ENCODE data around the gene PCDHAC2.

PCDHAC2 gene

GRCh38 chr5:140964356-140964755, 1.9 kb upstream of the PCDHAC2 start:
- WGBS, 2 experiments (ENCODE audit: insufficient coverage in 2 of 2): 83% methylated on average over 1 of the region's 3 CpGs; no CpG with 5 or more reads in 1 of the 2 experiments
- Histone ChIP-seq H3K4me3 (ENCODE audit: extremely low read depth, insufficient read depth, low read length, poor library complexity, severe bottlenecking) (no peak overlapping the region), H3K27ac (ENCODE audit: low read depth, low read length, severe bottlenecking) (no peak overlapping the region), H3K4me1 (ENCODE audit: control insufficient read depth, insufficient read depth, low read length, poor library complexity, severe bottlenecking) (no peaks in the 10 kb centered on the region), H3K9me3 (ENCODE audit: control insufficient read depth, low read length) (no peaks in the 10 kb centered on the region), H3K36me3 (ENCODE audit: control insufficient read depth, insufficient read depth, low read length) (no peaks in the 10 kb centered on the region)

GRCh38 chr5:140965905-140966292, 377 bp upstream of the PCDHAC2 start:
- Histone ChIP-seq H3K4me1 (ENCODE audit: control insufficient read depth, insufficient read depth, low read length, poor library complexity, severe bottlenecking) (no peaks in the 10 kb centered on the region), H3K4me3 (ENCODE audit: extremely low read depth, insufficient read depth, low read length, poor library complexity, severe bottlenecking) (peak overlapping the region; percentile 54), H3K9me3 (ENCODE audit: control insufficient read depth, low read length) (no peaks in the 10 kb centered on the region), H3K36me3 (ENCODE audit: control insufficient read depth, insufficient read depth, low read length) (no peaks in the 10 kb centered on the region), H3K27ac (ENCODE audit: low read depth, low read length, severe bottlenecking) (no peak overlapping the region)
- 3 to 5% methylated on average over 7 to 9 of the region's 9 CpGs for WGBS, 2 experiments (ENCODE audit: insufficient coverage in 2 of 2)

GRCh38 chr5:140967226-140967893, 1.1 kb downstream of the PCDHAC2 start:
- WGBS, 2 experiments (ENCODE audit: insufficient coverage in 2 of 2): 53 to 56% methylated on average over 31 of the region's 34 CpGs
- H3K4me1 ChIP-seq (ENCODE audit: control insufficient read depth, insufficient read depth, low read length, poor library complexity, severe bottlenecking): no peaks in the 10 kb centered on the region
- peak overlapping the region; percentile 54 for H3K4me3 ChIP-seq (ENCODE audit: extremely low read depth, insufficient read depth, low read length, poor library complexity, severe bottlenecking)
- H3K36me3 ChIP-seq (ENCODE audit: control insufficient read depth, insufficient read depth, low read length): no peaks in the 10 kb centered on the region
- no peaks in the 10 kb centered on the region for H3K9me3 ChIP-seq (ENCODE audit: control insufficient read depth, low read length)
- no peak overlapping the region for H3K27ac ChIP-seq (ENCODE audit: low read depth, low read length, severe bottlenecking)

- Histone ChIP-seq H3K9me3 (ENCODE audit: control insufficient read depth, low read length) (no peaks in the 10 kb centered on the region), H3K36me3 (ENCODE audit: control insufficient read depth, insufficient read depth, low read length) (no peaks in the 10 kb centered on the region), H3K4me1 (ENCODE audit: control insufficient read depth, insufficient read depth, low read length, poor library complexity, severe bottlenecking) (no peaks in the 10 kb centered on the region), H3K27ac (ENCODE audit: low read depth, low read length, severe bottlenecking) (no peak overlapping the region), H3K4me3 (ENCODE audit: extremely low read depth, insufficient read depth, low read length, poor library complexity, severe bottlenecking) (no peak overlapping the region)
These were observed 3.6 kb downstream of the PCDHAC2 start for GRCh38 chr5:140969880-140970279.

GRCh38 chr5:140973550-140973949, 7.3 kb downstream of the PCDHAC2 start:
- no peaks in the 10 kb centered on the region for H3K9me3 ChIP-seq (ENCODE audit: control insufficient read depth, low read length)
- H3K4me3 ChIP-seq (ENCODE audit: extremely low read depth, insufficient read depth, low read length, poor library complexity, severe bottlenecking): no peak overlapping the region

GRCh38 chr5:140977003-140977402, 10.7 kb downstream of the PCDHAC2 start:
- Histone ChIP-seq H3K27ac (ENCODE audit: low read depth, low read length, severe bottlenecking) (no peak overlapping the region), H3K9me3 (ENCODE audit: control insufficient read depth, low read length) (no peaks in the 10 kb centered on the region), H3K4me3 (ENCODE audit: extremely low read depth, insufficient read depth, low read length, poor library complexity, severe bottlenecking) (no peak overlapping the region), H3K36me3 (ENCODE audit: control insufficient read depth, insufficient read depth, low read length) (no peaks in the 10 kb centered on the region), H3K4me1 (ENCODE audit: control insufficient read depth, insufficient read depth, low read length, poor library complexity, severe bottlenecking) (peaks cover 6% of the 10 kb centered on the region)
- WGBS, 2 experiments (ENCODE audit: insufficient coverage in 2 of 2): 100% methylated on average over 1 of the region's 3 CpGs; no CpG with 5 or more reads in 1 of the 2 experiments

More at GRCh38 chr5:140973550-140973949, 7.3 kb downstream of the PCDHAC2 start:
- Histone ChIP-seq H3K27ac (ENCODE audit: low read depth, low read length, severe bottlenecking) (no peak overlapping the region), H3K4me1 (ENCODE audit: control insufficient read depth, insufficient read depth, low read length, poor library complexity, severe bottlenecking) (peaks cover 6% of the 10 kb centered on the region), H3K36me3 (ENCODE audit: control insufficient read depth, insufficient read depth, low read length) (no peaks in the 10 kb centered on the region)

GRCh38 chr5:140978260-140978659, 12.0 kb downstream of the PCDHAC2 start:
- 86 to 92% methylated on average over 2 of the region's 2 CpGs for WGBS, 2 experiments (ENCODE audit: insufficient coverage in 2 of 2)
- Histone ChIP-seq H3K4me3 (ENCODE audit: extremely low read depth, insufficient read depth, low read length, poor library complexity, severe bottlenecking) (no peak overlapping the region), H3K36me3 (ENCODE audit: control insufficient read depth, insufficient read depth, low read length) (no peaks in the 10 kb centered on the region), H3K4me1 (ENCODE audit: control insufficient read depth, insufficient read depth, low read length, poor library complexity, severe bottlenecking) (peaks cover 6% of the 10 kb centered on the region), H3K9me3 (ENCODE audit: control insufficient read depth, low read length) (no peaks in the 10 kb centered on the region), H3K27ac (ENCODE audit: low read depth, low read length, severe bottlenecking) (no peak overlapping the region)

GRCh38 chr5:140978983-140979382, 12.7 kb downstream of the PCDHAC2 start:
- Histone ChIP-seq H3K27ac (ENCODE audit: low read depth, low read length, severe bottlenecking) (no peak overlapping the region), H3K4me3 (ENCODE audit: extremely low read depth, insufficient read depth, low read length, poor library complexity, severe bottlenecking) (no peak overlapping the region), H3K36me3 (ENCODE audit: control insufficient read depth, insufficient read depth, low read length) (no peaks in the 10 kb centered on the region), H3K4me1 (ENCODE audit: control insufficient read depth, insufficient read depth, low read length, poor library complexity, severe bottlenecking) (peaks cover 6% of the 10 kb centered on the region), H3K9me3 (ENCODE audit: control insufficient read depth, low read length) (no peaks in the 10 kb centered on the region)
- 90 to 100% methylated on average over 1 of the region's 1 CpG for WGBS, 2 experiments (ENCODE audit: insufficient coverage in 2 of 2)

- no peak overlapping the region for H3K27ac ChIP-seq (ENCODE audit: low read depth, low read length, severe bottlenecking)
- H3K4me1 ChIP-seq (ENCODE audit: control insufficient read depth, insufficient read depth, low read length, poor library complexity, severe bottlenecking): peaks cover 14% of the 10 kb centered on the region
- no peaks in the 10 kb centered on the region for H3K9me3 ChIP-seq (ENCODE audit: control insufficient read depth, low read length)
- H3K36me3 ChIP-seq (ENCODE audit: control insufficient read depth, insufficient read depth, low read length): no peaks in the 10 kb centered on the region
- no peak overlapping the region for H3K4me3 ChIP-seq (ENCODE audit: extremely low read depth, insufficient read depth, low read length, poor library complexity, severe bottlenecking)
- 93% methylated on average over 5 of the region's 5 CpGs for WGBS, 2 experiments (ENCODE audit: insufficient coverage in 2 of 2)
These were observed 15.9 kb downstream of the PCDHAC2 start for GRCh38 chr5:140982083-140982716.

GRCh38 chr5:140986117-140986521, 19.8 kb downstream of the PCDHAC2 start:
- H3K9me3 ChIP-seq (ENCODE audit: control insufficient read depth, low read length): no peaks in the 10 kb centered on the region
- no peak overlapping the region for H3K4me3 ChIP-seq (ENCODE audit: extremely low read depth, insufficient read depth, low read length, poor library complexity, severe bottlenecking)
- H3K4me1 ChIP-seq (ENCODE audit: control insufficient read depth, insufficient read depth, low read length, poor library complexity, severe bottlenecking): peaks cover 17% of the 10 kb centered on the region
- H3K36me3 ChIP-seq (ENCODE audit: control insufficient read depth, insufficient read depth, low read length): no peaks in the 10 kb centered on the region
- WGBS, 2 experiments (ENCODE audit: insufficient coverage in 2 of 2): 0% methylated on average over 1 to 3 of the region's 3 CpGs
- peak overlapping the region; percentile 90 for H3K27ac ChIP-seq (ENCODE audit: low read depth, low read length, severe bottlenecking)

- Histone ChIP-seq H3K36me3 (ENCODE audit: control insufficient read depth, insufficient read depth, low read length) (no peaks in the 10 kb centered on the region), H3K27ac (ENCODE audit: low read depth, low read length, severe bottlenecking) (peak overlapping the region; percentile 20), H3K4me1 (ENCODE audit: control insufficient read depth, insufficient read depth, low read length, poor library complexity, severe bottlenecking) (peaks cover 17% of the 10 kb centered on the region), H3K4me3 (ENCODE audit: extremely low read depth, insufficient read depth, low read length, poor library complexity, severe bottlenecking) (no peak overlapping the region), H3K9me3 (ENCODE audit: control insufficient read depth, low read length) (no peaks in the 10 kb centered on the region)
- WGBS, 2 experiments (ENCODE audit: insufficient coverage in 2 of 2): 75 to 80% methylated on average over 3 of the region's 5 CpGs
These were observed 21.8 kb downstream of the PCDHAC2 start for GRCh38 chr5:140988100-140988499.

Data from mesodermal cell (in vitro differentiated cells).